SK-N-MC (cell line): Measurements from ENCODE around the gene CYP27B1.

ENCODE experiments used
- EZH2 ChIP-seq: fragments of 200-600 bp; sonication (generic); IDR thresholded peaks from one replicate; pipeline ENCODE4 v1.6.1; 2017; ENCODE audit warnings: antibody characterized with exemption
- FOXP2 ChIP-seq: optimal IDR thresholded peaks from 2 replicates; pipeline ENCODE3; 2011; ENCODE audit warnings: mild to moderate bottlenecking, moderate library complexity; ENCODE audit not compliant: insufficient read depth; ENCODE audit errors: extremely low read length, control extremely low read depth
- POLR2AphosphoS5 ChIP-seq: IDR thresholded peaks from 2 replicates; pipeline ENCODE4 v1.6.1; 2012; ENCODE audit warnings: mild to moderate bottlenecking, low read depth, low read length, borderline replicate concordance

DNA sequence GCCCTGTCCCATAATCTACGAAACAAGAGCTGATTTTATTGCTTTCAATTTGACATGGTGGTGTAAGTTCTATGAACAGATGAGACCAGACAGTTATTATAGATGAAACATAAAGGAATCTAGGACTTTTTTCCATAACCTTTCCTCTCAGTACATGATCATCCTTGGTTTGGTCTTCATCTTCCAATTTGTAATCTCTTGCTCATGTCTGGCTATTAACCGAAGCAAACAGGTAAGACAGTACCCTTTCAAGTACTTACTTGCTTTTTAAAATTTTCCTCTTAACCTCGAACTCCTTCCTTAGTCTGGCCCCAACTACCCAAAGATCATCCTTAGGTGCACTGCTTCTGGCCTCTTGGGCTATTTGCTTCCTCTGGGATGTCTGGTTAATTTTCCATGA is 20.9 kb downstream of the CYP27B1 start:
- TF ChIP-seq EZH2 (no peak), POLR2AphosphoS5 (peak; percentile 12), FOXP2 (no peak)
